H1 (cell line): ENCODE data around the gene RNF5. TPM values are rescaled to one million over a fixed set of nuclear protein-coding genes. Genes with fewer than 3 reads are reported as not detected.

Source experiments
- CTCF ChIA-PET: fragments of 300-600 bp; sonication (Branson Sonifier 250); formaldehyde crosslinking; loops from one replicate; lab custom pipeline; 2021; ENCODE audit not compliant: partially characterized antibody; lab: Charles Lee
- POLR2A ChIA-PET: fragments of 300-600 bp; sonication (Branson Sonifier 250); formaldehyde crosslinking; loops from one replicate; lab custom pipeline; 2021; ENCODE audit warnings: inconsistent platforms; ENCODE audit not compliant: partially characterized antibody; lab: Charles Lee
- DNase-seq, 2 experiments: peaks; one replicate each; pipeline versions ENCODE4 v3.0.0 to v3.0.0-alpha.2; 2010 to 2022; ENCODE audit warnings: low spot score in 2 of 2, low read depth in 1 of 2, mixed read lengths in 1 of 2
- FAIRE-seq: peaks from 2 replicates; lab custom pipeline; 2011; peaks lifted over from hg19 to GRCh38; lab: Jason Lieb, UNC
- H2AFZ ChIP-seq: 2 replicates; pipeline ENCODE4 v1.8.1; 2012; ENCODE audit warnings: low read length, inconsistent platforms
- H2AK5ac ChIP-seq: 2 replicates; pipeline ENCODE4 v1.6.1; 2013; ENCODE audit warnings: low read depth, low read length
- H2BK120ac ChIP-seq: replicated peaks from 2 replicates; pipeline ENCODE3; 2013; ENCODE audit warnings: low read depth, low read length, inconsistent platforms
- H2BK12ac ChIP-seq: 2 replicates; pipeline ENCODE4 v1.6.1; 2013; ENCODE audit warnings: low read depth, low read length
- H2BK15ac ChIP-seq: 2 replicates; pipeline ENCODE4 v1.6.1; 2013; ENCODE audit warnings: low read length
- H2BK20ac ChIP-seq: 2 replicates; pipeline ENCODE4 v1.6.1; 2013; ENCODE audit warnings: low read length
- H2BK5ac ChIP-seq: 2 replicates; pipeline ENCODE4 v1.6.1; 2013; ENCODE audit warnings: low read depth, low read length
- H3K14ac ChIP-seq: 2 replicates; pipeline ENCODE4 v1.6.1; 2013; ENCODE audit warnings: inconsistent platforms; ENCODE audit not compliant: insufficient read length
- H3K18ac ChIP-seq: 2 replicates; pipeline ENCODE4 v1.6.1; 2013; ENCODE audit warnings: low read length; ENCODE audit errors: extremely low read depth
- H3K23ac ChIP-seq: 2 replicates; pipeline ENCODE4 v1.6.1; 2013; ENCODE audit warnings: inconsistent platforms; ENCODE audit not compliant: insufficient read length
- H3K23me2 ChIP-seq: 2 replicates; pipeline ENCODE4 v1.6.1; 2013; ENCODE audit warnings: low read depth, low read length
- H3K27ac ChIP-seq: 2 replicates; pipeline ENCODE4 v1.6.1; 2011; ENCODE audit warnings: low read depth, low read length, inconsistent platforms
- H3K27me3 ChIP-seq, 4 experiments: replicated peaks in 1 of 4; 1 replicate in 1 of 4; 2 replicates in 3 of 4; pipeline versions ENCODE4 v1.6.1 to v1.8.1; 2011 to 2013; ENCODE audit warnings: low read length in 3 of 4, mild to moderate bottlenecking in 3 of 4, inconsistent platforms in 2 of 4, mixed read lengths in 2 of 4, moderate library complexity in 1 of 4; ENCODE audit not compliant: control insufficient read depth in 3 of 4, insufficient read depth in 3 of 4; ENCODE audit errors: extremely low read depth in 1 of 4
- H3K36me3 ChIP-seq, 4 experiments: 2 replicates each; pipeline versions ENCODE4 v1.6.1 to v1.8.1; 2011 to 2013; ENCODE audit warnings: mild to moderate bottlenecking in 4 of 4, low read length in 3 of 4, moderate library complexity in 2 of 4, control low read depth in 1 of 4, inconsistent platforms in 1 of 4; ENCODE audit not compliant: insufficient read depth in 4 of 4, control insufficient read depth in 2 of 4
- H3K4ac ChIP-seq: replicated peaks from 2 replicates; pipeline ENCODE3; 2013; ENCODE audit warnings: low read length, low read depth, mixed read lengths, inconsistent platforms; ENCODE audit not compliant: insufficient read length
- H3K4me1 ChIP-seq, 4 experiments: replicated peaks in 1 of 4; 1 replicate in 1 of 4; 2 replicates in 3 of 4; pipeline versions ENCODE4 v1.6.1 to v1.8.1; 2011 to 2013; ENCODE audit warnings: low read length in 3 of 4, inconsistent platforms in 2 of 4, mixed read lengths in 1 of 4; ENCODE audit not compliant: insufficient read depth in 4 of 4, control insufficient read depth in 3 of 4
- H3K4me2 ChIP-seq, 2 experiments: 2 replicates each; pipeline versions ENCODE4 v1.6.1 to v1.8.1; 2011 to 2013; ENCODE audit warnings: low read depth in 2 of 2, low read length in 2 of 2, control low read depth in 1 of 2, inconsistent platforms in 1 of 2, mild to moderate bottlenecking in 1 of 2; ENCODE audit not compliant: insufficient read depth in 1 of 2
- H3K4me3 ChIP-seq, 4 experiments: fragments of 200-600, 300-600 bp in 1 of 4; sonication (generic), shearing (Covaris generic), sonication (Bioruptor Twin) in 1 of 4; 2 replicates each; pipeline versions ENCODE4 v1.5.1 to v1.8.1; 2011 to 2016; ENCODE audit warnings: low read length in 4 of 4, low read depth in 3 of 4, control low read depth in 2 of 4, inconsistent platforms in 2 of 4, mild to moderate bottlenecking in 2 of 4, mixed read lengths in 1 of 4, moderate library complexity in 1 of 4; ENCODE audit not compliant: insufficient read depth in 2 of 4; ENCODE audit errors: extremely low read depth in 1 of 4
- H3K56ac ChIP-seq: replicated peaks from 2 replicates; pipeline ENCODE3; 2013; ENCODE audit warnings: low read depth, mild to moderate bottlenecking, mixed read lengths, low read length, inconsistent platforms; ENCODE audit not compliant: insufficient read length
- H3K79me1 ChIP-seq: 2 replicates; pipeline ENCODE4 v1.6.1; 2013; ENCODE audit warnings: low read depth, low read length, control low read depth
- H3K79me2 ChIP-seq, 2 experiments: 2 replicates each; pipeline versions ENCODE4 v1.6.1 to v1.8.1; 2012 to 2013; ENCODE audit warnings: low read length in 2 of 2, mild to moderate bottlenecking in 2 of 2, inconsistent platforms in 1 of 2; ENCODE audit not compliant: insufficient read depth in 2 of 2, control insufficient read depth in 1 of 2
- H3K9ac ChIP-seq, 4 experiments: replicated peaks in 1 of 4; 1 replicate in 1 of 4; 2 replicates in 3 of 4; pipeline versions ENCODE4 v1.6.1 to v1.8.1; 2011 to 2013; ENCODE audit warnings: low read depth in 3 of 4, low read length in 3 of 4, control low read depth in 2 of 4, mild to moderate bottlenecking in 2 of 4, moderate library complexity in 2 of 4, inconsistent platforms in 1 of 4; ENCODE audit errors: extremely low read depth in 1 of 4
- H3K9me3 ChIP-seq, 2 experiments: 2 replicates each; pipeline versions ENCODE4 v1.6.1 to v1.8.1; 2012 to 2013; ENCODE audit warnings: mild to moderate bottlenecking in 2 of 2, moderate library complexity in 2 of 2, control low read depth in 1 of 2, inconsistent platforms in 1 of 2, low read depth in 1 of 2, low read length in 1 of 2, mixed read lengths in 1 of 2; ENCODE audit not compliant: insufficient read depth in 2 of 2
- H4K20me1 ChIP-seq, 2 experiments: replicated peaks in 1 of 2; 2 replicates each; pipeline versions ENCODE3 to v1.8.1; 2011 to 2013; ENCODE audit warnings: inconsistent platforms in 2 of 2, low read length in 2 of 2, mild to moderate bottlenecking in 1 of 2; ENCODE audit not compliant: insufficient read depth in 2 of 2, control insufficient read depth in 1 of 2
- H4K5ac ChIP-seq: 2 replicates; pipeline ENCODE4 v1.6.1; 2013; ENCODE audit warnings: low read length, low read depth, mixed read lengths, inconsistent platforms; ENCODE audit not compliant: insufficient read length
- H4K8ac ChIP-seq: 2 replicates; pipeline ENCODE4 v1.8.0; 2013; ENCODE audit warnings: mild to moderate bottlenecking, moderate library complexity, low read length, inconsistent platforms; ENCODE audit not compliant: insufficient read depth; ENCODE audit errors: extremely low read depth
- H4K91ac ChIP-seq: replicated peaks from 2 replicates; pipeline ENCODE3; 2013; ENCODE audit warnings: low read length, mixed read lengths, inconsistent platforms; ENCODE audit not compliant: insufficient read length
- MAFK ChIP-seq: IDR thresholded peaks from 2 replicates; pipeline ENCODE4 v1.6.1; 2012; ENCODE audit warnings: low read depth, mild to moderate bottlenecking, improper control_type of control experiment, low read length
- NRF1 ChIP-seq: IDR thresholded peaks from 2 replicates; pipeline ENCODE4 v1.6.1; 2011; ENCODE audit warnings: mild to moderate bottlenecking, low read depth, low read length, improper control_type of control experiment
- WGBS, 2 experiments: shearing (Covaris generic) in 1 of 2; methylation state at CpG; one replicate each; pipeline versions ENCODE4 v1.1.6 to v1.1.7; 2013 to 2015; ENCODE audit warnings: low lambda C conversion rate in 2 of 2, mixed read lengths in 2 of 2, inconsistent platforms in 1 of 2, low coverage in 1 of 2, missing lambda C conversion rate in 1 of 2; ENCODE audit not compliant: insufficient replicate concordance in 2 of 2, insufficient coverage in 1 of 2, insufficient read length in 1 of 2; ENCODE audit errors: extremely low coverage in 1 of 2, missing lambda C conversion rate in 1 of 2; 5-methylcytosine and 5-hydroxymethylcytosine counted together
- long read RNA-seq, 2 experiments: library from RNA in 1 of 2; library from capped mRNA in 1 of 2; stranded (forward); transcript quantifications; one replicate each; pipeline ENCODE4 v2.0.0, GENCODE V29; 2021; ENCODE audit warnings: inconsistent platforms in 1 of 2
- polyA minus RNA-seq, 3 experiments: library from RNA; depleted of rRNA, polyadenylated mRNA; stranded (reverse); fragments of >200 nt; gene quantifications; 1 replicate in 2 of 3; 2 replicates in 1 of 3; pipeline ENCODE4 v1.2.3, GENCODE V29; 2011
- polyA plus RNA-seq, 7 experiments: library from polyadenylated mRNA; depleted of rRNA in 3 of 7; stranded (reverse) in 5 of 7; unstranded in 2 of 7; fragments of >200 nt in 5 of 7; fragments of 200-250 nt in 2 of 7; gene quantifications; 1 replicate in 5 of 7; 2 replicates in 1 of 7; 4 replicates in 1 of 7; pipeline versions ENCODE4 v1.2.1 to v1.2.3, GENCODE V29; 2011 to 2013; ENCODE audit warnings: missing spikeins in 2 of 7, mixed read lengths in 2 of 7
- total RNA-seq: library from RNA; stranded (reverse); fragmentation: NEBNext Ultra II Directional; extraction: Animal tissue kit (Norgen Biotek cat#: 25700); gene quantifications from 2 replicates; pipeline ENCODE4 v1.2.1, GENCODE V29; 2021
- TF ChIP-seq, protein P1 (sequence below): IDR thresholded peaks from 2 replicates; pipeline ENCODE4 v1.6.1; 2012; ENCODE audit warnings: inconsistent platforms

Gene RNF5, protein sequence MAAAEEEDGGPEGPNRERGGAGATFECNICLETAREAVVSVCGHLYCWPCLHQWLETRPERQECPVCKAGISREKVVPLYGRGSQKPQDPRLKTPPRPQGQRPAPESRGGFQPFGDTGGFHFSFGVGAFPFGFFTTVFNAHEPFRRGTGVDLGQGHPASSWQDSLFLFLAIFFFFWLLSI
- total RNA-seq (90.0 and 90.3 TPM in 2 replicates), polyA plus RNA-seq (2011; rRNA removed) (145 and 158 TPM in 2 replicates), polyA minus RNA-seq (2011; rRNA and poly(A)+ RNA removed) (34.5 and 36.0 TPM in 2 replicates)
- 172 TPM for polyA plus RNA-seq (2011; cell fraction: cytosol; rRNA removed)
- 63.3 TPM for polyA plus RNA-seq (2011; cell fraction: nucleus; rRNA removed)
- 94.2 to 175 TPM (median 145 TPM) in 4 replicates for polyA plus RNA-seq (2012, experiment 1 of 2)
- 192 TPM for polyA plus RNA-seq (2012, experiment 2 of 2)
- polyA plus RNA-seq (2013, experiment 1 of 2), result 89.0 TPM
- 93.6 TPM for polyA plus RNA-seq (2013, experiment 2 of 2)
- polyA minus RNA-seq (2011; cell fraction: cytosol; rRNA and poly(A)+ RNA removed), result 30.4 TPM
- polyA minus RNA-seq (2011; cell fraction: nucleus; rRNA and poly(A)+ RNA removed), result 18.5 TPM
- long read RNA-seq, experiment 1, transcript RNF5-203 (6 exons, 1,168 nt), result major isoform, 21 of 66 reads
- long read RNA-seq, experiment 1, partial matches to known transcripts, result 37 of 66 reads
- long read RNA-seq, experiment 1, other reads (novel, unspliced or antisense), result 8 of 66 reads
- long read RNA-seq, experiment 2, partial matches to known transcripts, result 2 of 2 reads
- long read RNA-seq, experiment 2, other reads (novel, unspliced or antisense), result 0 of 2 reads

- Histone ChIP-seq H2AFZ (no peak within 1 kb of the TSS), H2BK15ac (peak within 1 kb of the TSS; percentile 20; the same call in 1 of the 2 replicates), H4K5ac (peak within 1 kb of the TSS; percentile 27), H3K4me2 (peak within 1 kb of the TSS; percentile 99 to 100), H3K4ac (no peak within 1 kb of the TSS), H3K36me3 (peaks cover 2 to 24% (median 14%) of the 10 kb centered on the region in 4 experiments; a peak in 7 of 8 replicates), H2BK20ac (no peak within 1 kb of the TSS), H2BK5ac (peak within 1 kb of the TSS; percentile 97), H3K27ac (peak within 1 kb of the TSS; percentile 95), H3K9me3 (no peaks in the 10 kb centered on the region), H3K9ac (peak within 1 kb of the TSS; percentile 67 to 95 (median 86)), H4K8ac (peak within 1 kb of the TSS; percentile 95; the same call in 1 of the 2 replicates), H3K14ac (no peak within 1 kb of the TSS), H3K27me3 (no peaks in the 10 kb centered on the region; a peak in 1 of 7 replicates), H3K79me2 (peaks cover 13 to 40% of the 10 kb centered on the region in 2 experiments), H3K79me1 (peaks cover 9% of the 10 kb centered on the region; the same call in 1 of the 2 replicates), H2BK12ac (peak within 1 kb of the TSS; percentile 91; the same call in 1 of the 2 replicates), H3K56ac (no peak within 1 kb of the TSS), H2AK5ac (peak within 1 kb of the TSS; percentile 69), H3K4me3 (peak within 1 kb of the TSS; percentile 91 to 99 (median 95)), H3K23ac (no peak within 1 kb of the TSS), H4K20me1 (peaks cover 3 to 6% of the 10 kb centered on the region in 2 experiments), H3K4me1 (peaks cover 5 to 20% (median 9%) of the 10 kb centered on the region in 4 experiments; a peak in 6 of 7 replicates), H3K23me2 (peaks cover 26% of the 10 kb centered on the region), H4K91ac (peak within 1 kb of the TSS; percentile 22), H3K18ac (peak within 1 kb of the TSS; percentile 97), H2BK120ac (no peak within 1 kb of the TSS)
- ChIA-PET POLR2A (interaction anchor here (0.8 to 7.9 kb wide), 13 partner anchors 8 to 793 kb away, joined by 3 to 194 read pairs (median 7); partner anchors contain the start of genes ATF6B, EGFL8, FKBPL and GPSM3), CTCF (interaction anchor here (0.6 to 2.7 kb wide), 7 partner anchors 11 to 60 kb away, joined by 3 to 10 read pairs (median 3); partner anchors contain the start of gene PBX2)
- DNase-seq, result peak; percentile 82 to 91
- peak; percentile 88 for FAIRE-seq
- WGBS, 2 experiments, result 1% methylated on average over 28 of the region's 33 CpGs; no CpG with 5 or more reads in 1 of the 2 experiments
- TF ChIP-seq, protein P1, sequence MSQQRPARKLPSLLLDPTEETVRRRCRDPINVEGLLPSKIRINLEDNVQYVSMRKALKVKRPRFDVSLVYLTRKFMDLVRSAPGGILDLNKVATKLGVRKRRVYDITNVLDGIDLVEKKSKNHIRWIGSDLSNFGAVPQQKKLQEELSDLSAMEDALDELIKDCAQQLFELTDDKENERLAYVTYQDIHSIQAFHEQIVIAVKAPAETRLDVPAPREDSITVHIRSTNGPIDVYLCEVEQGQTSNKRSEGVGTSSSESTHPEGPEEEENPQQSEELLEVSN, result peak; percentile 71
- TF ChIP-seq NRF1 (peak; percentile 68), MAFK (peak; percentile 83; the same call in 1 of the 2 replicates)
These were observed at the start of gene RNF5 for GRCh38 chr6:32177788-32178546. RNF5 (plus strand) TSS chr6:32178405; CDS start chr6:32178512, 107 bp downstream.
